Dermis microvascular lymphatic vessel endothelial cell (primary cell): ENCODE measurements around the gene MANSC4. TPM values are rescaled to one million over a fixed set of nuclear protein-coding genes. Genes with fewer than 3 reads are reported as not detected.

Source experiments
- DNase-seq, 2 donors: peaks; one replicate each; pipeline versions ENCODE4 v3.0.0 to v3.0.0-alpha.2; 2010; ENCODE audit warnings: low read depth in 2 of 2
- total RNA-seq: library from RNA; depleted of rRNA; stranded (reverse); fragments of >200 nt; gene quantifications from 2 replicates; pipeline ENCODE4 v1.2.1, GENCODE V29; 2014

MANSC4 gene
- total RNA-seq, result not detected in 2 replicates

GRCh38 chr12:27779920-27780611 lies at the start of gene MANSC4, which contains the start of gene KLHL42:
MANSC4 (minus strand) TSS chr12:27780236; CDS start chr12:27771276, 8,960 bp downstream.
KLHL42 (plus strand) TSS chr12:27780233; CDS start chr12:27780331, 98 bp downstream.
- peak; percentile 31 to 75 for DNase-seq

DNA sequence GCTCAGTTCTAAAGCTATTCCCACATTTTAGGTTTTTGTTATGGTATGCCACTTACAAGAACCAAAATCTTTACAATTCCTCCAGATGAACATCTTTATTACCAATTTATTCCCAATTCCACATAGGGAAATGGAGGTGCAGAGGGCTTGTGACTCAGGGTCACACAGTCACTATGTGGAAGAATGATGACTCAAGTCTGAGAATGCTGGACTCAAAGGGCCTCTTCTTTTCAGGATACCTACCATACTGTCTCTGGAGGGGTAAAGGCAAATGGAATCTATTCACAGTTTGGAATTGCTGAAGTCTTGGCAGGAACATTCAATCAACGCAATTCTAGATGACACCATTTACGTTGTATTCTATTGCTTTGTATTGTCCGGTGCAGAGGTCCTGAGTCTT lies 48.2 kb upstream of the MANSC4 start:
- DNase-seq, result no peak

DNA sequence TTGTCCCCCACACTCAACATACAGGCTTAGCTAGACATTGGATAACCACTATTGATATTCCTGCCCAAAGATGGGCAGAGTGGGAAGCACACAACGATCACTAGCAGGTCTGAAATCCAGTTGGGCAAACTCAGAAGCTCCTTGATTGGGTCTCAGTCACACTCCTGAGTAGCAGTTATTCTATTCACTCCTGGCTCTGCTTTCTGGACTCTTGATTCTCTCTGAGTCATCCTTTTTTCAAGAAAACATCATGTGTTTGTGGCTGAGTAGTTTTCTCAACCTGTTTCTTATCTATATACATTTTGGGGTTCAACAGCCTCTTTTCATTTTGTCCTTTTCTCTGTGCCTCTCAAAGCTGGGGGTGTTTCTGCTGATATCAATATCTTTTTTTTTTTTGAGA lies 46.0 kb upstream of the MANSC4 start:
- no peak for DNase-seq

- DNase-seq, result peak in 1 of 2 donors; percentile 24
Observed at GRCh38 chr12:27824126-27824842, 44.2 kb upstream of the MANSC4 start.

GRCh38 chr12:27823038-27823437 lies 43.0 kb upstream of the MANSC4 start:
- DNase-seq, result no peak

DNA sequence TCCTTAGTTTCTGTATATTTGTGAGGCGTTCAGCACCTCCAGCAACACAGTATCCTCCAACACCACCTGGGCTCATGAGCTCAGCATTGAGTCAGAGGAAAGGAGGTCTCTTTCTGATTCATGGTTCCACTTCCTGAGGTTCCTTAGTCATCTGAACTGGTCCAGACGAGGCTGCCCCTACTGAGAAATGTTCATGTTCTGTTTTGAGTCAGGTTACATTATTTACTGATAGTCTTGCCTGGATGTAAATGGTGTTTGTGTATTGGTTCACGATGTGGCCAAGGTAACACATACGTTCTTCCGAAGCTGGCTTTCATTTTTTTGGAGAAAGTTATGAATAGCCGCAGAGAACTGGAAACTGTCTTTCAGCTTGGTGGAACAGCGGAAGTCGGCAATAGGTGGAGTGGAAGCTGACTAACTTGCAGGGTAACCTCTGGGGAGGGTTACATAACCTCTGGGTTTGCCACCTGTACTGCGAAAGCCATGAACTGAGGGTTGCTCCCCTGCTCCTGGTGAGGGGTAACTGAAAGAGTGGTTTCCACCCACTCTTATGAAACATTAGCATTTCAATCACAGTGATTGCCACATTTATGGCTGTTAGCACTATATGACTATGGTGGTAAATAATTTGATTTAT lies 42.2 kb upstream of the MANSC4 start:
- peak; percentile 50 to 98 for DNase-seq

DNA sequence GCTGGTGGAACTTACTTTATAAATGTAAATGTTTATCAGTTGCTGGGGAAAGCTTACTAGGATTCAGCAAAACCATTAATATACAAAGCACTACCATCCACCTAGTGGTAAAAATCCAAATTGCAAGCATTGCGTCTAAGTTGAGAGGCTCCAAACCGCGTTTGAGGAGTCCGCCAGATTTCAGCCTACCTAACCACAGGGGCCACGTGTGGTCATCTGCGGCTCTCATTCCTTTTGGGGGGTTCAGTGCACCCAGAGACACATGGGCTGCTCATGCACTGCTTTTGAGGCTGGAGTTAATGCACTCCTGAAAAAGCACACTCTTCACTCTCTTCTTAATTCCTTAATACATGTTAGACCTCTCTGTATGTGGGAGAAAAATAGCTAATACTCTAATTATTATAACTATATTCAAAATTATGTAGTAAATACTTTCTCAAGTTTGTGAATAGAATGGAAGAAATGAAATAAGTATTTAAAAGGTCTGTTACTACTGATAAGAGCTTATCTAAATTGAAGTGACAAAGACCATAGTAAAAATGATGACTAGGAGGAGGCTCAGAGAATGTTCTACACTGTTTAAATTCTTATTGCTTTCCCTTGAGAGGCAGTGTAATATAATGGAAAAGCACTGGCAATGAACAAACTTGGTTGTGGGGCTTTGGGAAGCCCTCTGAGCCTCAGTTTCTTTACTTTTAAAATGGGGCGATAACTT lies 41.4 kb upstream of the MANSC4 start:
- DNase-seq, result peak; percentile 75 to 88

GRCh38 chr12:27820564-27820963 lies 40.5 kb upstream of the MANSC4 start:
- DNase-seq, result peak in 1 of 2 donors; percentile 16

DNA sequence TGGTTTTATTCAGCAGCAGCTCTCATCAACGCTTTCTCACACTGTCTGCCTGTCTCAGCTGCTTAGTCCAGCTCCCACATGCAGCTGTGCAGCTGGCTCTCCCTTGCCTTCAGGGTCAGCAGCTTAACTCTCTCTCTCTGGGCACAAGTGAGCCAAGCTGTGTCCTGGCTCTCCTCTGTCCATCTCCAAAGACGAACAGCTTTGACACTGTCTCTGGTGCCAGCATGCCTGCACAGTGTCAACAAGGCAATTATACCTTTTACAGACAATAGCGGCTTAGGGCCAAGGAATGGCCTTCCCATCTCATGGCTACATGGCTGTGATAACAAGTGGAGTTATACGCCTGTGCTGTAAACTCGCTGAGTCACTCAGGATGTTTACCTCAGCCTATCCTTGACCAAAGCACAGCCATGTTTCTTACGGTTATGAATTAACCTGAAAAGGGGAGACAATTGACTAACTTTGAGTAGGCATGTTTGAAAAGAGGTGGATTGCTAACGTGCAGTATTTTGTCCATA lies 38.4 kb upstream of the MANSC4 start:
- DNase-seq, result peak; percentile 18 to 71

DNA sequence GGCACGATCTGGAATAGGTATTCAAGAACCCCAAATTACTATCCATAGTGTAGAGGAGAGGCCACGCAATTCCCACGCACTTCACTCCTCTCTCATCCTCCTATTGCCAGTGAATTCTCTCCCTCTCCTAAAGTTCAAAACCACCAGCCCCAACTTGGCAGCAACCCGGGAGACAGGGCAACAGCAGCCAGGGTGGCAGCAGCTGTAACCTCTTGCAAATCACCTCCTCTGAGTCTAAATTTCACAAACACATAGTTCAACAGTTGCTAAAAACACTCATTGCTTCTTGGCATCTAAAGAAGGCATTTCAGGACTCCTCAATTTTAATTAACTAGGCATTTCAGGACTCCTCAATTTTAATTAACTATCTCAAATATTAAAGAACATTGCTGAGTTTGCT lies 37.7 kb upstream of the MANSC4 start:
- DNase-seq, result no peak

DNA sequence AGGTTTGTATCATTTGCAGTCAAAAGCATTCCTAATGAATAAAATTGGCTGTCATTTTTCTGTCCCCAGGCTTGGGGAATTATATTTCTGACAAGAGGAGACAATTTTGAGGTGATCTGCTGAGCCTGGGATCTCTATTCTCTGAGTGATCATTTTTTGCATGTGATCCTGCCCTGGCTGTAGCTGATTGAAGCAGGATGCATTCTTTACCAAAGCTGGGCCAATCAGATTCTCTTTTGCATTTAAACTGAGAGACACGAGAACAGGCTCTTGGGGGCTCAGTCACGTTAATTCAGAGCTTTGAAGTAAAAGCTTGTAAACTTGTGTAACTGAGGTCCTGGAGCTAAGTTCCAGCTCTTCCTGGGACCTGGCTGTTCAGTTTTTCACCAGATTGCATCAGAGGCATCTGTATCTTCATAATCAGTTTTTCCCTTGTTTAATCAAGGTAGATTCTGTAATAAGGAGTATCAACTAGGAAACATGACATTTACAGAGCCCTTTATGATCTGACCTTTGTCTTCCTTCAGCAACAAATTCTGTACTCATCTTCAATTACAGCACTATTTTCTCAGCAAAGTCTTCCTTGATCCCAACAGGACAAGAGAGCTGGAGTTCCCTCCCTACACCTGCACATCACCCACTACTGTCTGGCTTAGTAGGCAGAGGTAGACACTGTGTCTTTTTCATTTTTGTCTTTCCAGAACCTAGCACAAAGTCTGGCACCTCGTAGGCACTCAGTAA lies 35.0 kb upstream of the MANSC4 start:
- DNase-seq, result no peak

GRCh38 chr12:27814411-27814810 lies 34.4 kb upstream of the MANSC4 start:
- DNase-seq, result no peak

DNA sequence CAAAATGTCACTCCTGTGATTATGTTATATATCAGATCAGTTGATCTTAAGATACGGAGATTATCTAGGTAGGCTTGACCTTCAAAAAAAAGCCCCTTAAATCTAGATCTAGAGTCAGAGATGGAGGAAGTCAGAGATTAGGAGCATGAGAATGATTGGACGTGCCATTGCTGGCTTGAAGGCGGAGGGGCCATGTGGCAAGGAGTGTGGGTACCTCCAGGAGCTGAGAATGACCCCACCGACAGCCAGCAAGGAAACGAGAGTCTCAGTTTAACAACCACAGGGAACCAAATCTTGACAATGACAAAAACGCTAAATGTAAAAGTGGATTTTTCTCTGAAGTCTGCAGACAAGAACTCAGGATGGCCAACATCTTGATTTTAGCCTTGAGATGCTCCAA lies 32.5 kb upstream of the MANSC4 start:
- no peak for DNase-seq

DNA sequence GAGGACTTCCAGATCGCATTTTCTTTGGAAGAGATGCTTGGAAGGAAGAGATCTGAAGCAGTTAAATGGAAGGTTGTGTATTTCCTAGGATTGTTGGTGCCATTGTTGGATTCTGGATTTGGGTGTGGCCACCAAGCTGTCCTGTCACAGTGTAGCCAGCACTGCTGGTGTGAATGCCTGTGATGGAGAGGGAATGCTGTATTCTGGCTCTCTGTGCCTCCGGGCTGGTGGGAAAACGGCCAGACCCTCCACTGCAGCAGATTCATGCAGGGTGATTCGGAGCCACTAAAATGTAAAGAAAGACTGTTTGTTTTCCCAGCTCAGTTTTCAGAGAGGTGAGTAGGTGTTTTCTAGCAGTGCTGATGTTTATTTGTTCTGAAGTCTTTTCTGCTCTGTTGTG lies 30.7 kb upstream of the MANSC4 start:
- DNase-seq, result no peak

- no peak for DNase-seq
Observed at GRCh38 chr12:27808841-27809240, 28.8 kb upstream of the MANSC4 start.

DNA sequence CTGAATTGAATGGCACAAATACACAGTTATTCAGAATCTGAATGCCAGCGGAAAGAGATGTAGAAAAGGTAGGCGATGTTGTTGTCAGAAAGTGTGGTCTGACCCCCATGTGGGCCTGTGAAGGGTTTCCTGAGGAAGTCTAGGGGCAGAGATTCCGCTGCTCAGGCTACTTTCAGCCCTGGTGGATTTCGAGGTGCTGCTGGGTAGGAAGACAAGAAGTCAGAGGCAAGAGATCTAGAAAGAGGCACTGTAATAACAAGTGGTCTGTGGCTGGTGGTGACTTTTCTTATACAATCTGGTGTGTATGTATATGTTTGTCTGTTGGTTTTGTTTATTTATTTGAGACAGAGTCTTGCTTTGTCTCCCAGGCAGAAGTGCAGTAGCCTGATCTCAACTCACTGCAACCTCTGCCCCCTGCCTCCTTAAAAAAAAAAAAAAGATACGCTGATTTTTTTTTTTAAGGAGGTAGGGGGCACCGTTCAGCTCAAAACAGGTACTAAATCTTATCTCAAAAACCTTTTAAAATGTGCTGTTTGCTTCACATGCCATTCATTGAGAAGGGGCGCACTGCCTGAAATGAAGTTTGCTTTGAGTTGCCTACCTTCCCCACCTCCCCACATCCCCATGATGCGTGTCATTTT lies 27.1 kb upstream of the MANSC4 start:
- no peak for DNase-seq

DNA sequence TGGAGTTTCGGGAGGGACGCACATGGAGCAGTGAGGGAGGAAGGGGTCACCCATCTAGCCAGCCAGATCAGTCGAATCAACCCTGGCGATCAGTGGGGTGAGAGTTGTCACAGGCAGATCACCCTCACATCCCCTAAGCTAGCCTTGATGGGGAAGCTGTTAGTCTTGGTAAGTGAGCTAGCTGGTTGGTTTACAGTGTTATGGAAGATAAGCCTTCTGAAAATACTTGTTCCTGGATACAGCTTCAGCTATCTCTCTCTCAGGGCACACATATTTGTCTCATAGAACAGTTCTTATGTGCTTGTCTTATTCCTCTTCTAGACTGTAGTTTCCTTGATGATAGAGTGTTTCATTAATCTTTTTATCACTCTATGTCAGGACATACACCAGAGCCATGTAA lies 26.2 kb upstream of the MANSC4 start:
- no peak for DNase-seq

GRCh38 chr12:27805238-27805637 lies 25.2 kb upstream of the MANSC4 start:
- peak in 1 of 2 donors; percentile 41 for DNase-seq

DNA sequence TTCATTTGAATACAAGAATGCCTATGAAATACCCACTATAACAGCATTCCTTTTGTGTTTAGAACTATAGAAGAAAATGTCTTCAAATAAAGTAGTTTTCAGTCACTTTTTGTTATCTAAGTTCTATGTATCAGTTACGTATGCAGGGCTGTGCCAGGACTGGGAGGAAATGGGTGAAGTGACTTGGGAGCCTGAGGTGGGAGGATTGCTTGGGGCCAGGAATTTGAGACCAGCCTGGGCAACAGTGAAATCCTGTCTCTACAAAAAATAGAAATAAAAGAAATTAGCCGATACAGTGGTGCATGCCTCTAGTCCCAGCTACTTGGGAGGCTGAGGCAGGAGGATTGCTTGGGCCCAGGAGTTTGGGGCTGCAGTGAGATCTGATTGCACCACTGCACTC lies 22.9 kb upstream of the MANSC4 start:
- DNase-seq, result no peak

DNA sequence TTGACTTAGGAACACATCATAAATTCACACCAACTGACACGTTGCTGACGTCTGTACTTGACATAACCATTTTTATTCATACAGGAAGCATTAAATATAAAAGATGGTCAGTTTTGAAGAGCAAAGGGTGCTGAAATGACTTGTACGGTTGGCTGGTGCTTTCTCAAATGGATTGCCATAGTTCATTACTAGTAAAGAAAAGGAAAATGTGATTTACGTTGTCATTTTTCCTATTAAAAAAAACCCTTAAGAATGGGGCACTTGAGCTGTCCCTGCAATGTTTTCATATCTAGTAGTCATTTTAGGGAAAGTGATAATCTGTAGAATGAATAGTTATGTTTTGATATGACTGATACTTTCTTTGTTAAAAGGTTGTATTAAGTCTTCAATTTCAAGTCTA lies 22.5 kb upstream of the MANSC4 start:
- DNase-seq, result no peak
